Ovary (tissue), 9 donors: Measurements from ENCODE around the gene SPECC1. TPM values are rescaled to one million over a fixed set of nuclear protein-coding genes. Genes with fewer than 3 reads are reported as not detected.

Experiments used
- DNase-seq, 5 donors: peaks; one replicate each; pipeline ENCODE4 v3.0.0-alpha.2; 2019 to 2020
- H3K27ac ChIP-seq, 2 donors: fragments of 200-600 bp; one replicate each; pipeline versions ENCODE4 v1.5.1 to v1.8.0; 2019 to 2022
- H3K27me3 ChIP-seq: fragments of 200-600 bp; one replicate; pipeline ENCODE4 v1.8.0; 2022
- H3K36me3 ChIP-seq: fragments of 200-600 bp; sonication (generic); one replicate; pipeline ENCODE4 v1.5.1; 2019
- H3K4me1 ChIP-seq: one replicate; pipeline ENCODE4 v1.8.1; 2013; ENCODE audit warnings: mild to moderate bottlenecking, moderate library complexity; ENCODE audit not compliant: insufficient read depth
- H3K4me3 ChIP-seq: fragments of 200-600 bp; sonication (generic); one replicate; pipeline ENCODE4 v1.5.1; 2017
- H3K9me3 ChIP-seq, 2 donors: fragments of 200-600 bp in 1 of 2; sonication (generic) in 1 of 2; one replicate each; pipeline versions ENCODE4 v1.5.1 to v1.8.1; 2013 to 2019; ENCODE audit warnings: mild to moderate bottlenecking in 1 of 2, moderate library complexity in 1 of 2
- EP300 ChIP-seq: sonication (generic); formaldehyde crosslinking; IDR thresholded peaks from one replicate; pipeline ENCODE4 v1.6.1; 2017; ENCODE audit warnings: antibody characterized with exemption
- POLR2A ChIP-seq: fragments of 450-650 bp; IDR thresholded peaks from one replicate; pipeline ENCODE4 v1.6.1; 2017; ENCODE audit warnings: antibody characterized with exemption, mild to moderate bottlenecking, moderate library complexity
- WGBS, 3 donors: extraction: QIAGEN DNeasy Blood & Tissue Kit in 1 of 3; methylation state at CpG; one replicate each; pipeline versions ENCODE4 v1.1.5 to v1.1.7; 2013 to 2017; 5-methylcytosine and 5-hydroxymethylcytosine counted together
- intact Hi-C, 4 donors: fragments of 100-400 bp; cut with DNase I; formaldehyde crosslinking; loops; one replicate each; pipeline versions ENCODE4 v1.11.0 to v1.15.1; 2022 to 2023
- polyA plus RNA-seq, 2 donors: library from polyadenylated mRNA; stranded (reverse); fragments of 200-250 nt in 1 of 2; fragments of 350-450 nt in 1 of 2; fragmentation: Illumina TruSeq in 1 of 2; extraction: RNeasy Lipid Tissue Mini Kit (QIAGEN cat#74804) in 1 of 2; gene quantifications; one replicate each; pipeline ENCODE4 v1.2.3, GENCODE V29; 2013 to 2014
- total RNA-seq, 7 donors: library from RNA; depleted of rRNA in 2 of 7; stranded (reverse); fragments of >200 nt in 2 of 7; fragmentation: NEBNext Ultra II Directional in 3 of 7; extraction: Animal tissue kit (Norgen Biotek cat#: 25700) in 3 of 7; gene quantifications; one replicate each; pipeline versions ENCODE4 v1.1.0 to v1.2.4, GENCODE V29; 2016 to 2023
- TF ChIP-seq, protein P1 (sequence below), 3 donors: fragments of 450-650 bp in 2 of 3; fragments of 200-600 bp in 1 of 3; IDR thresholded peaks; one replicate each; pipeline versions ENCODE4 v1.5.1 to v1.8.0; 2016 to 2022; ENCODE audit warnings: antibody characterized with exemption in 3 of 3, mild to moderate bottlenecking in 1 of 3
- donor health status: DM: no; HTN: no; CAD: no; lungs with moderate emphysema.
- donor health status: DM: no; HTN: no; CAD: no.
- donor health status: Bipolar disorder and iron deficiency.
- donor health status: DM: yes; HTN: yes; CAD: no.
- donor health status: DM: no; HTN: no; CAD: no.
- donor health status: DM: yes; HTN: yes; CAD: no.

Gene SPECC1
- total and polyA plus RNA-seq, 9 donors, result 34.7 to 86.5 (median 66.1) TPM

DNA sequence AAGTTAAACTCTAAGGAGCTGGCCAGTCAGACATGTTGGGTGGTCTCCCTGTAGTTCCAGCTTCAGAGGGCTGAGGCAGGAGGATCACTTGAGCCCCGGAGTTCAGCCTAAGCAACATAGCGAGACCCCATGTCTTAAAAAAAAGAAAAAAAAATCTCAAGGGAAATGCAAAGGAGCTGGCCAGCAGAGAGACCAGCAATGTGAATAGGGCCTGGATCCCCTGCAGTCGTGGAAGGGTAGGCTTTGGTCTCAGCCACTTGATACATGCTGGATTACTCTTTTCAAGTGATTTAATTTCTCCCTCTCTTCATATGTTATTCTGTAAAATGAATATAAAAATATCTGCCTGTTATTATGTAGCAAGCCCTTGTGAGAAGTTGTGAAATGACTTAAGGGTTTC is 207.7 kb downstream of the SPECC1 start:
- Histone ChIP-seq H3K27ac (no peak overlapping the region), H3K27me3 (no peaks in the 10 kb centered on the region), H3K9me3 (no peaks in the 10 kb centered on the region), H3K4me3 (no peak overlapping the region), H3K4me1 (no peaks in the 10 kb centered on the region), H3K36me3 (no peaks in the 10 kb centered on the region)
- intact Hi-C loops, result loop anchor here in 1 of 4 donors (10.0 kb wide), 1 partner anchor 92 kb away; no protein-coding TSS in a partner anchor
- TF ChIP-seq POLR2A, result no peak
- TF ChIP-seq, protein P1, sequence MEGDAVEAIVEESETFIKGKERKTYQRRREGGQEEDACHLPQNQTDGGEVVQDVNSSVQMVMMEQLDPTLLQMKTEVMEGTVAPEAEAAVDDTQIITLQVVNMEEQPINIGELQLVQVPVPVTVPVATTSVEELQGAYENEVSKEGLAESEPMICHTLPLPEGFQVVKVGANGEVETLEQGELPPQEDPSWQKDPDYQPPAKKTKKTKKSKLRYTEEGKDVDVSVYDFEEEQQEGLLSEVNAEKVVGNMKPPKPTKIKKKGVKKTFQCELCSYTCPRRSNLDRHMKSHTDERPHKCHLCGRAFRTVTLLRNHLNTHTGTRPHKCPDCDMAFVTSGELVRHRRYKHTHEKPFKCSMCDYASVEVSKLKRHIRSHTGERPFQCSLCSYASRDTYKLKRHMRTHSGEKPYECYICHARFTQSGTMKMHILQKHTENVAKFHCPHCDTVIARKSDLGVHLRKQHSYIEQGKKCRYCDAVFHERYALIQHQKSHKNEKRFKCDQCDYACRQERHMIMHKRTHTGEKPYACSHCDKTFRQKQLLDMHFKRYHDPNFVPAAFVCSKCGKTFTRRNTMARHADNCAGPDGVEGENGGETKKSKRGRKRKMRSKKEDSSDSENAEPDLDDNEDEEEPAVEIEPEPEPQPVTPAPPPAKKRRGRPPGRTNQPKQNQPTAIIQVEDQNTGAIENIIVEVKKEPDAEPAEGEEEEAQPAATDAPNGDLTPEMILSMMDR (IDR thresholded peaks at IDR 0.05), result no peak
- no peak for TF ChIP-seq EP300
- WGBS, 3 donors, result 76 to 85% (median 79%) methylated on average over 3 of the region's 3 CpGs
- no peak for DNase-seq

DNA sequence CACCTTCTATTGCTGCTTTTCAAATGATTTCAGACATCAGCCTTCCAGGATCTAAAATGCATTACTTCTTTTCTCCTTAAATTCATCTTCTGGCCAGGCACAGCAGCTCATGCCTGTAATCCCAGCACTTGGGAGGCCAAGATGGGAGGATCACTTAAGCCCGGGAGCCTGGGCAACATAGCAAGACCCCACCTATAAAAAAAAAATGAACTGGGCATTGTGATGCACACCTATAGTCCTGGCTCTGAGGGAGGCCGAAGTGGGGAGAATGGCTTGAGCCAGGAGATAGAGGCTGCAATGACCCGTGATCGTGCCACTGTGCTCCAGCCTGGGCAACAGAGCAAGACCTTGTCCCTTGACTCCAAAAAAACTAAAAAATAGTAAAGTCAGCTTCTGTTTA is 208.5 kb downstream of the SPECC1 start:
- no peaks in the 10 kb centered on the region for H3K36me3 ChIP-seq
- intact Hi-C loops, result loop anchor here in 1 of 4 donors (10.0 kb wide), 1 partner anchor 93 kb away; no protein-coding TSS in a partner anchor
- H3K4me1 ChIP-seq, result no peaks in the 10 kb centered on the region
- no peaks in the 10 kb centered on the region for H3K9me3 ChIP-seq
- no peak for DNase-seq
- no peak overlapping the region for H3K4me3 ChIP-seq
- no peak for TF ChIP-seq EP300
- no peak for TF ChIP-seq POLR2A
- H3K27me3 ChIP-seq, result no peaks in the 10 kb centered on the region
- 89 to 97% (median 96%) methylated on average over 4 of the region's 4 CpGs for WGBS, 3 donors
- H3K27ac ChIP-seq, result no peak overlapping the region

DNA sequence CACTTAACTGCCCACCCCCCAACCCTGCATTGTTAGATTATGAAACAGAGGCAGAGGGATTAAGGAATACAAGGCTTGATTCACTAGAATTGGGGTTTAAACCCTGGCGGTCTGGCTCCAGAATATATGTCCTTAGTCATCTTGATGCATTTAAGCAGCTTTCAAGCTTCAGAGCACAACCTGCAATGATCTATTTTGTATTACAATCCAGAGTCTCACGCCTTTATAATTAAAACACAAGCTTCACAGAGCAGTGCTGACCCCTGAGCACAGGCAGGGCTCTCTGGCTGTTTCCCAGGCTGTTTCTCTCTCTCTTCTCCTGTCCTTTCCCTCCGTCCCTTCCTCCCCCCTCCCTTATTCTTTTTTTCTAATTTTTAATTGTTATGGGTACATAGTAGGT is 209.1 kb downstream of the SPECC1 start:
- Histone ChIP-seq H3K9me3 (no peaks in the 10 kb centered on the region), H3K27ac (no peak overlapping the region), H3K4me1 (no peaks in the 10 kb centered on the region), H3K4me3 (no peak overlapping the region), H3K36me3 (no peaks in the 10 kb centered on the region), H3K27me3 (no peaks in the 10 kb centered on the region)
- WGBS, 3 donors, result 71 to 81% (median 77%) methylated on average over 3 of the region's 3 CpGs
- no peak for TF ChIP-seq EP300
- no peak for TF ChIP-seq POLR2A
- TF ChIP-seq, protein P1 (IDR thresholded peaks at IDR 0.05), result no peak
- no peak for DNase-seq
- intact Hi-C loops, result loop anchor here in 1 of 4 donors (10.0 kb wide), 1 partner anchor 93 kb away; no protein-coding TSS in a partner anchor

DNA sequence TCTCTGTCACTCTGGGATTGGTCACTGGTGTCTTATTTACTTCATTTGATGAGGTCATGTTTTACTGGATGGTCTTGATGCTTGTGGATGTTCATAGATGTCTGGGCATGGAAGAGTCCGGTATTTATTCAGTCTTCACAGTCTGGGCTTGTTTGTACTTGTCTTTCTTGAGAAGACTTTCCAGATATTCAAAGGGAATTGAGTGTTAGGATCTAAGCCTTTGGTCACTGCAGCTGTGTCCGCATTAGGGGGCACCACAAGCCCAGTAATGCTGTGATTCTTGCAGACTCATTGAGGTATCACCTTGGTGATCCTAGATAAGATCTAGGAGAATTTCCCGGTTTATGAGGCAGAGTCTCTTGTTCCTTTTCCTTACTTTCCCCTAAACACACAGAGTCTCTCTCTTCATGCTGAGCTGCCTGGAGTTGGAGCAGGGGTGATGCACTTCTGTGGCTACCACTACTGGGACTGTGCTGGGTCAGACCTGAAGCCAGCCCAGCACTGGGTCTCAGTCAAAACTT is 214.7 kb downstream of the SPECC1 start:
- H3K4me1 ChIP-seq, result no peaks in the 10 kb centered on the region
- peak overlapping the region in 1 of 2 donors; percentile 15 for H3K27ac ChIP-seq
- TF ChIP-seq POLR2A (no peak), EP300 (no peak)
- TF ChIP-seq, protein P1 (IDR thresholded peaks at IDR 0.05), result no peak
- WGBS, 3 donors, result 79 to 92% (median 84%) methylated on average over 3 of the region's 3 CpGs
- H3K9me3 ChIP-seq, result no peaks in the 10 kb centered on the region
- DNase-seq, result no peak
- intact Hi-C loops, result no loop called here
- no peaks in the 10 kb centered on the region for H3K27me3 ChIP-seq
- no peak overlapping the region for H3K4me3 ChIP-seq
- H3K36me3 ChIP-seq, result no peaks in the 10 kb centered on the region

DNA sequence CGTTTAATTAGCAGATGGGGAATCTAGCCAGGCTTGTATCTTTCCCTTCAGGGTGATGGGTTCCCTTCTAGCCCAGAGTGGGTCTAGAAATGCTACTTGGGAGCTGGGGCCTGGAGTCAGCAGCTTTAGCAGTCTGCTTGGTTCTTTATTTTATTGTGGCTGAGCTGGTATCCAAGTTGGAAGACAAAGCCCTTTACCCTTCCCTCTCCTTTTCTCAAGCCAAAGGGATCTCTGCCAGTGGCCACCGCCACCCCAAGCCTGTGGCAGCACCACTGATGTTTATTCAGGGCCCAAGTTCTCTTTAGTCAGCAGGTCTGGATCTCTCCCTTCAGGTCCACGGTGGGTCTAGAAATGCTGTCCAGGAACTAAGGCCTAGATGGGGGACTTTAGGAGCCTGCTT is 215.2 kb downstream of the SPECC1 start:
- no peak for DNase-seq
- TF ChIP-seq, protein P1 (IDR thresholded peaks at IDR 0.05), result no peak
- TF ChIP-seq POLR2A, result no peak
- no peak for TF ChIP-seq EP300
- intact Hi-C loops, result no loop called here
- no peaks in the 10 kb centered on the region for H3K27me3 ChIP-seq
- 43 to 75% (median 46%) methylated on average over 3 of the region's 3 CpGs for WGBS, 3 donors
- H3K4me1 ChIP-seq, result no peaks in the 10 kb centered on the region
- no peak overlapping the region for H3K4me3 ChIP-seq
- no peak overlapping the region for H3K27ac ChIP-seq
- no peaks in the 10 kb centered on the region for H3K9me3 ChIP-seq
- H3K36me3 ChIP-seq, result no peaks in the 10 kb centered on the region
